Measurements from ENCODE around the gene LIPC.

- TF ChIP-seq CTCF (IDR thresholded peaks at IDR 0.05) (no peak), ZFX (IDR thresholded peaks at IDR 0.05; ENCODE audit: borderline replicate concordance) (no peak)
Observed at GRCh38 chr15:58420579-58421043, 11.2 kb upstream of the LIPC start.
